Measurements from ENCODE around the gene FRY.

FRY gene

GRCh38 chr13:32011971-32012370 lies 19.6 kb upstream of the FRY start:
- no peak overlapping the region for H3K4me3 ChIP-seq (ENCODE audit: low read length)
- no peak for DNase-seq (ENCODE audit: low read depth, low spot score)

- no peak overlapping the region for H3K4me3 ChIP-seq (ENCODE audit: low read length)
- no peak for DNase-seq (ENCODE audit: low read depth, low spot score)
Measured at GRCh38 chr13:32013181-32013580, 18.4 kb upstream of the FRY start.

GRCh38 chr13:32016119-32016518 lies 15.5 kb upstream of the FRY start:
- H3K4me3 ChIP-seq (ENCODE audit: low read length): no peak overlapping the region
- no peak for DNase-seq (ENCODE audit: low read depth, low spot score)

GRCh38 chr13:32016631-32017030 lies 14.9 kb upstream of the FRY start:
- DNase-seq (ENCODE audit: low read depth, low spot score): no peak
- no peak overlapping the region for H3K4me3 ChIP-seq (ENCODE audit: low read length)

- DNase-seq (ENCODE audit: low read depth, low spot score): no peak
- no peak overlapping the region for H3K4me3 ChIP-seq (ENCODE audit: low read length)
Measured at GRCh38 chr13:32017474-32017873, 14.1 kb upstream of the FRY start.

- peak; percentile 55 for DNase-seq (ENCODE audit: low read depth, low spot score)
Measured at GRCh38 chr13:32019612-32020233, 11.9 kb upstream of the FRY start.

GRCh38 chr13:32021785-32022184 lies 9.8 kb upstream of the FRY start:
- DNase-seq (ENCODE audit: low read depth, low spot score): no peak
- no peak overlapping the region for H3K4me3 ChIP-seq (ENCODE audit: low read length)

More at GRCh38 chr13:32019612-32020233, 11.9 kb upstream of the FRY start:
- no peak overlapping the region for H3K4me3 ChIP-seq (ENCODE audit: low read length)

- no peak overlapping the region for H3K4me3 ChIP-seq (ENCODE audit: low read length)
Measured at GRCh38 chr13:32022311-32022710, 9.3 kb upstream of the FRY start.

GRCh38 chr13:32023096-32023495 lies 8.5 kb upstream of the FRY start:
- H3K4me3 ChIP-seq (ENCODE audit: low read length): no peak overlapping the region
- no peak for DNase-seq (ENCODE audit: low read depth, low spot score)

More at GRCh38 chr13:32022311-32022710, 9.3 kb upstream of the FRY start:
- no peak for DNase-seq (ENCODE audit: low read depth, low spot score)

- DNase-seq (ENCODE audit: low read depth, low spot score): no peak
- no peak overlapping the region for H3K4me3 ChIP-seq (ENCODE audit: low read length)
Measured at GRCh38 chr13:32023698-32024097, 7.9 kb upstream of the FRY start.

GRCh38 chr13:32024750-32025149 lies 6.8 kb upstream of the FRY start:
- DNase-seq (ENCODE audit: low read depth, low spot score): no peak
- H3K4me3 ChIP-seq (ENCODE audit: low read length): no peak overlapping the region

GRCh38 chr13:32025730-32026129 lies 5.8 kb upstream of the FRY start:
- no peak for DNase-seq (ENCODE audit: low read depth, low spot score)
- no peak overlapping the region for H3K4me3 ChIP-seq (ENCODE audit: low read length)

GRCh38 chr13:32026623-32027022 lies 5.0 kb upstream of the FRY start:
- no peak for DNase-seq (ENCODE audit: low read depth, low spot score)
- H3K4me3 ChIP-seq (ENCODE audit: low read length): no peak overlapping the region

GRCh38 chr13:32028711-32029110 lies 2.9 kb upstream of the FRY start:
- H3K4me3 ChIP-seq (ENCODE audit: low read length): no peak overlapping the region
- no peak for DNase-seq (ENCODE audit: low read depth, low spot score)

GRCh38 chr13:32029684-32030083 lies 1.9 kb upstream of the FRY start:
- H3K4me3 ChIP-seq (ENCODE audit: low read length): no peak overlapping the region
- no peak for DNase-seq (ENCODE audit: low read depth, low spot score)

GRCh38 chr13:32031815-32032370 lies 319 bp downstream of the FRY start:
- DNase-seq (ENCODE audit: low read depth, low spot score): no peak
- peak overlapping the region; percentile 43; the same call in 1 of the 2 replicates for H3K4me3 ChIP-seq (ENCODE audit: low read length)

- DNase-seq (ENCODE audit: low read depth, low spot score): no peak
- no peak overlapping the region for H3K4me3 ChIP-seq (ENCODE audit: low read length)
Measured at GRCh38 chr13:32032759-32033158, 1.2 kb downstream of the FRY start.

- H3K4me3 ChIP-seq (ENCODE audit: low read length): no peak overlapping the region
- no peak for DNase-seq (ENCODE audit: low read depth, low spot score)
Measured at GRCh38 chr13:32033744-32034143, 2.2 kb downstream of the FRY start.

GRCh38 chr13:32035716-32036115 lies 4.1 kb downstream of the FRY start:
- DNase-seq (ENCODE audit: low read depth, low spot score): no peak
- H3K4me3 ChIP-seq (ENCODE audit: low read length): no peak overlapping the region

- no peak for DNase-seq (ENCODE audit: low read depth, low spot score)
- H3K4me3 ChIP-seq (ENCODE audit: low read length): no peak overlapping the region
Measured at GRCh38 chr13:32036126-32036695, 4.6 kb downstream of the FRY start.

- DNase-seq (ENCODE audit: low read depth, low spot score): no peak
Measured at GRCh38 chr13:32036757-32037156, 5.2 kb downstream of the FRY start.

More at GRCh38 chr13:32036757-32037156, 5.2 kb downstream of the FRY start:
- H3K4me3 ChIP-seq (ENCODE audit: low read length): no peak overlapping the region

All from Jurkat, Clone E6-1 (cell line).